HG02623 (cell line): ENCODE results near the gene NDEL1.

Source experiments
- ATAC-seq: cut with Tn5 transposase; IDR thresholded peaks from one replicate; pipeline ENCODE4 v1.9.1; 2021; ENCODE audit warnings: moderate library complexity; ENCODE audit not compliant: unreplicated experiment

The NDEL1 gene

GRCh38 chr17:8477171-8477570, 41.5 kb downstream of the NDEL1 start:
- no peak for ATAC-seq

GRCh38 chr17:8477715-8478441, 42.2 kb downstream of the NDEL1 start:
- no peak for ATAC-seq

- no peak for ATAC-seq
These were observed 43.8 kb downstream of the NDEL1 start for GRCh38 chr17:8479431-8479947.

- ATAC-seq: no peak
These were observed 44.6 kb downstream of the NDEL1 start for GRCh38 chr17:8480011-8480976.

GRCh38 chr17:8481089-8481488, 45.4 kb downstream of the NDEL1 start:
- ATAC-seq: no peak

- ATAC-seq: no peak
These were observed 46.0 kb downstream of the NDEL1 start for GRCh38 chr17:8481703-8482102.

- no peak for ATAC-seq
These were observed 46.9 kb downstream of the NDEL1 start for GRCh38 chr17:8482546-8482945.

GRCh38 chr17:8484465-8484864, 48.8 kb downstream of the NDEL1 start:
- ATAC-seq: no peak

- ATAC-seq: no peak
These were observed 49.8 kb downstream of the NDEL1 start for GRCh38 chr17:8485491-8485890.

- no peak for ATAC-seq
These were observed 51.5 kb downstream of the NDEL1 start for GRCh38 chr17:8487130-8487645.

GRCh38 chr17:8487743-8488142, 52.1 kb downstream of the NDEL1 start:
- ATAC-seq: no peak

GRCh38 chr17:8488491-8488890, 52.8 kb downstream of the NDEL1 start:
- ATAC-seq: no peak

- no peak for ATAC-seq
These were observed 53.2 kb downstream of the NDEL1 start for GRCh38 chr17:8488901-8489300.

- no peak for ATAC-seq
These were observed 54.2 kb downstream of the NDEL1 start for GRCh38 chr17:8489841-8490240.

GRCh38 chr17:8490256-8491023, 54.8 kb downstream of the NDEL1 start:
- ATAC-seq: no peak

GRCh38 chr17:8492121-8492520, 56.4 kb downstream of the NDEL1 start:
- ATAC-seq: no peak

GRCh38 chr17:8494021-8494420, 58.3 kb downstream of the NDEL1 start:
- ATAC-seq: no peak

GRCh38 chr17:8494506-8495111, 58.9 kb downstream of the NDEL1 start:
- ATAC-seq: no peak

GRCh38 chr17:8496081-8496480, 60.4 kb downstream of the NDEL1 start:
- no peak for ATAC-seq

- ATAC-seq: no peak
These were observed 63.5 kb downstream of the NDEL1 start for GRCh38 chr17:8499171-8499570.
